Bronchial epithelial cell (primary cell): Measurements from ENCODE around the gene TBC1D22A. TPM values are rescaled to one million over a fixed set of nuclear protein-coding genes. Genes with fewer than 3 reads are reported as not detected.

Source experiments
- DNase-seq: peaks from one replicate; pipeline ENCODE4 v3.0.0-alpha.2; 2010; ENCODE audit warnings: low read depth
- FAIRE-seq: peaks from 2 replicates; lab custom pipeline; 2011; peaks lifted over from hg19 to GRCh38; lab: Jason Lieb, UNC
- H3K27me3 ChIP-seq: 2 replicates; pipeline ENCODE4 v1.5.1; 2011; ENCODE audit warnings: low read length; ENCODE audit not compliant: control insufficient read depth, insufficient read depth
- H3K36me3 ChIP-seq: 2 replicates; pipeline ENCODE4 v1.5.1; 2011; ENCODE audit warnings: low read length; ENCODE audit not compliant: control insufficient read depth, insufficient read depth
- H3K4me3 ChIP-seq: 2 replicates; pipeline ENCODE4 v1.5.1; 2011; ENCODE audit warnings: mild to moderate bottlenecking, low read depth, low read length, control low read depth
- CTCF ChIP-seq: IDR thresholded peaks from 2 replicates; pipeline ENCODE4 v1.5.1; 2011; ENCODE audit warnings: mild to moderate bottlenecking, moderate library complexity, low read length, control low read depth, inconsistent platforms; ENCODE audit not compliant: insufficient read depth, severe bottlenecking
- total RNA-seq: library from RNA; depleted of rRNA; stranded (reverse); fragments of >200 nt; gene quantifications from 2 replicates; pipeline ENCODE4 v1.2.1, GENCODE V29; 2014

Gene TBC1D22A
- total RNA-seq, 1 donor from 2014 or later = 10.0 TPM

- H3K36me3 ChIP-seq = peaks cover 2% of the 10 kb centered on the region
- H3K27me3 ChIP-seq = no peaks in the 10 kb centered on the region
- TF ChIP-seq CTCF = no peak
- no peak for DNase-seq
- no peak for FAIRE-seq
- no peak overlapping the region for H3K4me3 ChIP-seq
These were observed 204.0 kb downstream of the TBC1D22A start for GRCh38 chr22:46966495-46966845.

GRCh38 chr22:46966846-46967245 lies 204.4 kb downstream of the TBC1D22A start:
- no peak for FAIRE-seq
- DNase-seq = no peak
- no peaks in the 10 kb centered on the region for H3K27me3 ChIP-seq
- H3K36me3 ChIP-seq = peaks cover 2% of the 10 kb centered on the region
- TF ChIP-seq CTCF = no peak
- H3K4me3 ChIP-seq = no peak overlapping the region

- DNase-seq = no peak
These were observed 205.3 kb downstream of the TBC1D22A start for GRCh38 chr22:46967445-46968358.

GRCh38 chr22:46968359-46968740 lies 205.9 kb downstream of the TBC1D22A start:
- H3K27me3 ChIP-seq = no peaks in the 10 kb centered on the region
- TF ChIP-seq CTCF = no peak
- no peak for FAIRE-seq
- peaks cover 2% of the 10 kb centered on the region for H3K36me3 ChIP-seq
- no peak overlapping the region for H3K4me3 ChIP-seq
- no peak for DNase-seq

More at GRCh38 chr22:46967445-46968358, 205.3 kb downstream of the TBC1D22A start:
- FAIRE-seq = no peak
- TF ChIP-seq CTCF = no peak
- H3K4me3 ChIP-seq = no peak overlapping the region
- peaks cover 2% of the 10 kb centered on the region for H3K36me3 ChIP-seq
- H3K27me3 ChIP-seq = no peaks in the 10 kb centered on the region

- Histone ChIP-seq H3K4me3 (no peak overlapping the region), H3K36me3 (peaks cover 2% of the 10 kb centered on the region), H3K27me3 (no peaks in the 10 kb centered on the region)
- no peak for FAIRE-seq
- TF ChIP-seq CTCF = no peak
- no peak for DNase-seq
These were observed 206.4 kb downstream of the TBC1D22A start for GRCh38 chr22:46968848-46969247.

GRCh38 chr22:46969491-46969890 lies 207.0 kb downstream of the TBC1D22A start:
- no peak for DNase-seq
- H3K4me3 ChIP-seq = no peak overlapping the region
- H3K36me3 ChIP-seq = peaks cover 6% of the 10 kb centered on the region
- no peaks in the 10 kb centered on the region for H3K27me3 ChIP-seq
- no peak for TF ChIP-seq CTCF
- no peak for FAIRE-seq
